Right forelimb (tissue), 1 donor: ENCODE measurements around the gene TBX15.
A peak's percentile ranks its signal among the peaks of the same experiment; 100 is the strongest.

Experiments
- DNase-seq: peaks from one replicate; pipeline ENCODE4 v3.0.0-alpha.2; 2018

TBX15 gene

DNA sequence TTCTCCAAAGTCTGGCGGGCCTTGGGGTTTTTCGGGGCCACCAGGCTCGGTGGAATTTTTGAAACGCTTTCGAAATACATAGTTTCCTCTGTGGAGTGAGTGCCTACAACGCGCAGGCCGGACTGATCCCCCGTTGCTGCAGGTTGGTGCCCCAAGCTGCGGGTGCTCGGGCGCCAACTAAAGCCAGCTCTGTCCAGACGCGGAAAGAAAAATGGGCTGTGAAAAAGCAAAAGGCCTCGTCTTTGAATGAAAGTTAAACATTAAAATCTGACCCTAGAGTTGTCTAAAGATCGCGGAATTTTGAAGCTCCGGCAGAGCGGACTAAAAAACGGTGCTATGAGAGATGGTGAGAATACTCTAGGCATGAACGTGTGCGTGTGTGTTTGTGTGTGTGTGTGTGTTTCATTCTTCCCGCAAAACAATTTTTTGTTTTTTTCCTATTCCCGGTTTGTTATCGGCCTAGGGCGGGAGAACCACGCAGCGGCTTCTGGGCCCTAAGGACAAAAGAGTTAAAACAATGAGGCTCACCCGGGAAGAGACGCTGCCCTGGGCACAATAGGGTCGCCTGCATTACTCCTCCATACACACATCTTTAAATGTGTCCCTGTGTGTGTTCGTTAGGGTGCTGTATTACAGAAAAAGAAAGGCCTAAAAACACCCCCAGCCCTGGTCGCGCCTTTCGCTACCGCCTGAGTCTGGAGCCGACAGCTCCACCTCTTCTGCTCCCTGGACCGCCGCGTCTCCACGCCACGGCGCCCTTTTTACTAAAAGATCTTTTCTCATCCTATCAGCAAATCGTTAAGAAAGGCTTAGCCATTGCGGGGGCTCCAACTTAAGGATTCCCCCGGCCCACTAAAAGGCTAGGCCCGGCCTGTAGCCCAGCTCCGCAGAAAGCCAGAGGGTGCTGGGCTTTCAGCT lies 3.2 kb downstream of the TBX15 start:
- peak; percentile 75 for DNase-seq

DNA sequence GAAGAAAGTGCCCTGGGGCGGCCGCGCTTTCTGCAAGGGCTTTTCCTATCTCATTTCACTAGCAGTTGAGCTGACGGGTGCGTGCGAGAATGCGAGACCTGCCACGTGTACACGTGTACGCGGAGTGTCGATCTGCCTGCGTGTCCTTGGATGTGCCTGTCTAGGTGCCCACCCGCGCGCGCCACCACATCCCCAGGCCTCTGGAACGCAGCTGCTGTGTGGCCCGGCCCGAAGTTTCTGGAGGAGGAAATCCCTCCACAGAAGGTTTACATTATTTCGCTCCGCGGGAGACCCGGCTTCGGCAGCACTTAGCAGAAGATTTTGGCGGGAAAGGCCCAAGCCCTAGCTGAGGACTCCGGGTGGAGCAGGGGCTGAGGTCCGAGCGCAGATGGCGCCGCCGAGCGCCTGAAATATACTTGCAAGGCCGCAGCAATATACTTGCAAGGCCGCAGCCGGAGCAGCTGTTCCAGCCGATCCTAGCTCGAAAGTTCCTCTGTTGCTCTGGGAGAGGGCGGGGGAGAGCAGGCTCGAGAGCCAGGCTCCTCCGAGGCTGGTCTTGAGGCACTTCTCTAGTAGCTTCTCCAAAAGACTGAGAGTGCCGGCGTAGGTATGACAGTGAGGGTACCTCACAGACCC lies 3.9 kb downstream of the TBX15 start:
- DNase-seq: peak; percentile 89

DNA sequence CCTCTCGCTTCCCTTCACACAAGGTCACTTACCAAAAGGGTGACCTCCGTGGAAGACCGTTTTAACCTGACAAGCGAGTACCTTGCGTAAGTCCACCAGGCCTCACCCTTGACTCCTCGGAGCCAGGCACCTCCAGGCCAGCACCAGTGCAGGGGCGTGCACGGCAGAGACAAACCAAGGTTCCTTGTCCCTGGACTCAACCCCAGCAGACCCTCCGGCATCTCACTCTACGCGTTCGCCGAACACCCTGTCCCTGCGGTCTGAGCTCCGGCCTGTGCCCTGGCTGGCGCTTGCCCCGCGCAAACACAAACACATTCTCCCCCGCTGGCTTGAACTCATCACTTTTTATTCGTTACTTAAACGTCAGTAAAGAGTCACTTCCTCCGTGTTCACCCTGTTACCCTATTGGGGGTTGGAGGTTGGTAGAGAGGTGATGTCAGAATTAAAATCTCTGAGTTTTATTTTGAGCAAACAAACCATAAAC lies 4.5 kb downstream of the TBX15 start:
- DNase-seq: no peak

DNA sequence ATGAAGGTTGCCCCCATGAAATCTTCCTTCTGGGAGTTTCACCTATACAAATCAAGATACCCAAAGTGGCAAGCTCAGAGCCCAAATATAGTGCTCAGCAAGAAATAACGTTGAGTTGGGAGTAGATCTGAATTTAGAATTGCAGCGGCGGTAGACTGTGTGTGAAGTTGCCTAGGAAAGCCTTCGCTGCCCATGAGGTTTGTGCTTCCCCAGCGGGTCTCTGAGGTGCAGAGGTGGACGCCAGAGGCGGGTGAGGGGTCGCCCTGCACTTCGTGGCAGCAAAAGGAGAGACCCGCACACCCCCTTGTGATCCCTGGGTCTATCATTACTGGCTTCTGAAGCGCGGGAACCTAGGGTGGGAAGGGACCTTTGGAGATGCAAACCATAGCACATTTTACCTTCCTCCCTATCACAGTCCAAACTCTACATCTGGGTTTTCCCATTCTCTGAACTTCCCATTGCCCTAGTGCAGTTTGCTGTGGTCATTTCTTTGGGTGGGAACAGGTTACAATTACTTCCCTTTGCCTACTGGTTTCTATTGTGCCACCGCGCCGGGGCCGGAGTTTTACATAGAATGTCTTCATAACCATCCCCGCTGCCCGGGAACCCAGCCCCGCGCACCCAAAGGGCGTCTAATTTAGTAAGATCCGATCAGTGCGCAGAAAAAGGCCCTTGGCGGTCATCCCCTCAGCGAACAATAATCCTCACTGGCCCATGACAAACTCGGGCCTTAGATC lies 5.2 kb downstream of the TBX15 start:
- no peak for DNase-seq

DNA sequence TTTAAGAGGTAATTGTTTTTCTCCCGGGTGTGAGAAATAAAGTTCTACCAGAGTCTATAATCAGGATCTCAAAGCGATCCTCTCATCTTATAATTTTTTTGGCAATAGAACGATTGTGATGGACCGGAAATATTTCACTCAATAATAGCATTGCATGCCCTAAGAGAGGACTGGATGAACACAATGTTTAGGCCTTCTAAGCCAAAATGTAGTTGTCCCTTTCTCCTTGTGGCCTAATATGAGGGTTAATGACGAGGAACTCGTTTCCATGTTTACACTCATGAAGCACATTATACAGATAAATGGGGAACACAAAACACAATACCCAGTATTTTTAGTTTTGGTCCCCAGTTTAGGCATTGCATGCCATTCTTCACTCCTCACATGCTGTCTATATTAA lies 5.9 kb downstream of the TBX15 start:
- no peak for DNase-seq

DNA sequence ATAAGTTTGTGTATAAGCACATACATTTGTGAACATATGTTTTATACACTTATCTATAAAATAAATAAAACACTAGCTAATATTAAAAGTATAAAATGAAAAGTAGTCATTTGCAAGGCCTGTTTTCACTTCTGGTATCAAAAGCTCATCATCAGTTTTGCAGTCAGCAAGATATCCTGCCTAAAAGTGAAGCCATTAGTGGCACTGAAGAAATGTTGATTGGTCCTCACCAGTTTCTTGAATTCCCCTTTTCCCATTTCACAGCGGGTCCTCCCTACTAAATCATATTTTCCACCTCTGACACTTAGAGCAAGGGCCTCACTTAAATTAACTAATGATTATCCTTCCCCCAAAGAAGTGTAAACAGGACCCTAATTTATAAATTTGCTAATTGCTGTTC lies 6.7 kb downstream of the TBX15 start:
- no peak for DNase-seq

DNA sequence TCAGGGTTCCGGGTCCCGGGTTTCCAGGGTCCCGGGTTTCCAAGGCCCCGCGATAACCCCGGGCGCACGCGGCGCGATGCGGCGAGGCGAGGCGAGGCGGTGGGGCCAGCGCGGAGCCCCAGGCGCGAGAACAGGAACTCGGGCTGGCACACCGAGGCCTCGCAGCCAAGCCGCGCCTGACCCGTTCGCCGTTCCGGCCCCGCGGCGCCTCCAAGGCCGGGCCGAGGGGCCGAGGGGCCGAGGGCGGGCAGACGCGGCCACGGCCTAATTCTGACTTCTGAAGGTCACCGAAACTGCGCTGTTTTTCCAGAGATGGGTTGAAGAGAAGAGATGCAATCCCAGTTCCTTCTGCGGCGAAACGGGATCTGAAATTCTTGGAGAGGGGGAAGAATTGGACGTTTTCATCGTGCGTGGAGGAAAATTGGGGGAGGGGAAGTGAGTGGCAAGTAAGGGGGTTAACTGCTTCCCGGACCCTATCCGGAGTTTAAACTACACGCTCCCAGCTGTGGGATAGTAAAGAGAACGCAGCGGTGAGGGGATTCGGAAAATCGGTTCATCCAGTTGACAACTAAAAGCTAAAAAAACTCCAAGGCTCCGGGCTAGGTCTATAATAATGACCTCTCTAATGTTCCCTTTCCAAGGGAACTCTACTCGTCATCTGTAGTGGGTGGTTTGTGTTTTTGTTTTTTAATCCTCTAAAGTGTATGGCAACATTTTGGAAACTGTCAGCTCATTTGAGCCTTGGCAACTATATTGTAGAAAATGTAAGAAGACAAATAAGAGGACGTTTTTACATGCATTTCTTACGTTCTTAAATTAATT lies 8.2 kb downstream of the TBX15 start:
- DNase-seq: no peak

DNA sequence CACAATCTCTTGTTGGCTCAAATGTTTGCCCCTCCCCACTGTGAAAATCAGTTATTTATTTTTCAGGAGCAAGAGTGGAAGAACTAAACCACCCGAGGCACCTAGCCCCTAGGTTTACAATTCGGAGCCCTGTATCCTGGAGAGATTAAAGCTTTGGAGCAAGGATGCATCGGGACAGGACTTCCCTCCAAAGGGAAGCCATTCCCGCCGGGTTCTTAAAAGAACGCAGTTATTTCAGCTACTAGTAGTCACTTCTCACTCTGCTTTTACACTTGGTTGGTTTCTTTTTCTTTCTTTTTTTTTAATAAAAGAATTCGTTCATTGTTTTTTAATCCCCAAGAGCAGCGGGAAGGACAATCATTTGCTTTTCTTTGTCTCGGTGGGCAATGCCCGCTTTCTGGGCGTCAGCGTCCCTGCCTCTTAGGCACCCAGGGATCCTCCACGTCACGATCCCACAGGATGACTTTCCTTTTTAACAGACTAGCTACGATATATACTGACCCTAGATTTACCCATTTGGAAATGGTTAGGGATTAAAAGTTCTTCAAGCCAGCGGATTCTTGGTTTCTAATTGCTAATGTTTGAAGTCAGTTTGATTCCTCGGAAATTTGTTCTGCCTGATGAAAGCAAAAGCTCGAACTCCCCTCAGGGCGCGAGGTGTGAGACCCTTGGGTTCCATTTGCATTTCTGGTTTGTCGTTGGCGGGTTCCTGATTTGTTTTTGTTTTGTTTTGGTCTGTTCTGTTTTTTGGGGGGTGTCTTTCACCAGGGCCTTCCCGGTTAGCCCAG lies 9.0 kb downstream of the TBX15 start:
- no peak for DNase-seq

DNA sequence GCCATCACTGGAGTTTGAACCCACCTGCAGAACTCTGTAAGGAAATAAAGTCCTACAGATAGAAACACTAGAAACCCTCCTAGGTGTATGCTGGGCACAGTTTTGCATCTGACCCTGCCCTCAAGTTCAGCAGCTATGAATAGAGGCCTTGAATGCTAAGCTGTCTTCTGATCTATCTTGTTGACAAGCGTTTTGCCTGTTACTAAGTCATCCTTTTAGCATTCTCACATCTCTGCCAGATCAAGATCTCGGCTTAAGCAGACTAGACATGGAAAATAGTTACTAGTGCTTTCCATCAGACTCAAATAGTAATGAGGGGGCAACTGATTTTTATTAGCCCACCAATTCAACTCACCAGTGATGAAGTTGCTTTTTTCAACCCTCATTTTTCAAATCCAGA lies 10.5 kb downstream of the TBX15 start:
- no peak for DNase-seq

DNA sequence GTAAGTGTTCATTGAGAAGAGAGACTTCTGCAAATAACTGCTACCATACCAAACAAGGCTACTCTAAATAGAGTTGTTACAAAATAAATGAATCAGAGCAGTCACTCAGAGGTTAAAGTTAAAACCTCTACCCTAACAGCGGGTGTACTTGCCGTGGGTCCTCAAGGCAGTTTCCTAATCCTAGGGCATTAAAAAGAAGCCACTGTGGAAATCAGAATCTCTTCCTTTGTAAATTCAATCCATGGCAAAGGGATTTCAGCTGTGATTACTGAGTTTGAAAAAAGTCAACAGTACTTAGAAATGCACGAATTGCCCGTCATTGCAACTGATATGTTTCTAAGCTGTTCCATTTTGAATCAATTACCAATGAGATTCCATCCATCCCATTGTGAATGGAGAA lies 13.5 kb downstream of the TBX15 start:
- no peak for DNase-seq

DNA sequence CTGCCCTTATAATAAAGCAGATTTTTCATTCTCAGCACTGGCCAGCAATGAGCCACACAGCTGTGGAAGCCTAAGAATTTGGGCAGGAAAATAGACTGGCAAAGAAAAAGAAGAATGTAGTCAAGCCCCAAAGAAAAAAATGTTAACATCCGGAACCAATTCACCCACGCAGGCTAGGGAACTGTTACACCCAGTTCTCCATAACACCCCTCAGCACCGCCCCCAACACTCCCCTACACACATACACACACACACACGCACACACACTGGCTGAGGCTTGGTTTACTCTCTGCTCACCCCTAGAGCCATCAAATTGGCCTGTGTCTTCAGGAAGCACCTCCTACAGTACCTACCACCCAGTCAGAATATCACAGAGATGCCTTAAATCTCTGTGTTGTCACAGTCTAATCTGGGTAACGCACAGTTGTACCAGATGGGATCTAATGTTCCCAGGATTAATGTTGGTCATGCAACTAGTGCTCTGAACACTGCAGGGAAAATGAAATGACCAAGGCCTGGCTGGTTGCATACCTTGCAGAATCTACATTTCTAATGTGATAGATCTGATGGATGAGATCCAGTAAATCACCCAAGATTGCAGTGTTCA lies 14.5 kb downstream of the TBX15 start:
- peak; percentile 69 for DNase-seq

DNA sequence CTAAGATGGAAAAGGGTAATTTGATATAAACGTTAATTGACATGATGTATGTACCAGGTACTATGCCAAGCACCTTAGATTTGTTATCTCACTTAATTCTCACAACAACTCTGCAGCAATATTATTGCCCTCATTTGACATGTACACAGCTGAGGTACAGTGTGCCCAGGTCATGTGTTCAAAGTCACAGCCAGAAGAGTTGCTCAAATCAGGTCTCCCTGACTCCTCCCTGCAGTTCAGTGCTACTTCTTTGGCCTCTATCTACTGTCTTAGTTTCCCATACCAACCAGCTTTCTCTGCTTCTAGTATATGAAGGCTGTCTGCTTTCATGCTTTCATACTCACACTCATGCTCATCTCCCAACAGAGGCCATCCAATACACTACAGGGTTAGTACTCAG lies 15.1 kb downstream of the TBX15 start:
- DNase-seq: no peak

DNA sequence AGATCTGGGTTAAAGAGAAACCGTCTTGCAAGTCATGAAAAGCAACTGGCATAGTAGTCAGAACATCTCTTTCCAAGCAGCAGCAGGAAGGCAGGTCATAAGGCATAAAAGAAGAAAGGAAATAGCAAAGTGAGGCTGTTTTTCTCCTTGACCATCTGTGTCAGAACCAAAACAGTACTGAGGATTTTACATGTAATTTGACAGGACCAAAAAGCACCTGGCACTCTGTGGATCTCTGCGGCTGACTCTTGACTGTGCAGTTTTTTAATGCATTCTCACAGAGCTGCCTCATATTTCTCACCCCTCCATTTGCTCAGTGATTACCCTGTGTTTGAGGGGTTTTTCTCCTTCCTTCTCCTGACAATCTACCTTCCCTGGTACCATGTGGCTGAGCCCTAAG lies 17.7 kb downstream of the TBX15 start:
- no peak for DNase-seq

DNA sequence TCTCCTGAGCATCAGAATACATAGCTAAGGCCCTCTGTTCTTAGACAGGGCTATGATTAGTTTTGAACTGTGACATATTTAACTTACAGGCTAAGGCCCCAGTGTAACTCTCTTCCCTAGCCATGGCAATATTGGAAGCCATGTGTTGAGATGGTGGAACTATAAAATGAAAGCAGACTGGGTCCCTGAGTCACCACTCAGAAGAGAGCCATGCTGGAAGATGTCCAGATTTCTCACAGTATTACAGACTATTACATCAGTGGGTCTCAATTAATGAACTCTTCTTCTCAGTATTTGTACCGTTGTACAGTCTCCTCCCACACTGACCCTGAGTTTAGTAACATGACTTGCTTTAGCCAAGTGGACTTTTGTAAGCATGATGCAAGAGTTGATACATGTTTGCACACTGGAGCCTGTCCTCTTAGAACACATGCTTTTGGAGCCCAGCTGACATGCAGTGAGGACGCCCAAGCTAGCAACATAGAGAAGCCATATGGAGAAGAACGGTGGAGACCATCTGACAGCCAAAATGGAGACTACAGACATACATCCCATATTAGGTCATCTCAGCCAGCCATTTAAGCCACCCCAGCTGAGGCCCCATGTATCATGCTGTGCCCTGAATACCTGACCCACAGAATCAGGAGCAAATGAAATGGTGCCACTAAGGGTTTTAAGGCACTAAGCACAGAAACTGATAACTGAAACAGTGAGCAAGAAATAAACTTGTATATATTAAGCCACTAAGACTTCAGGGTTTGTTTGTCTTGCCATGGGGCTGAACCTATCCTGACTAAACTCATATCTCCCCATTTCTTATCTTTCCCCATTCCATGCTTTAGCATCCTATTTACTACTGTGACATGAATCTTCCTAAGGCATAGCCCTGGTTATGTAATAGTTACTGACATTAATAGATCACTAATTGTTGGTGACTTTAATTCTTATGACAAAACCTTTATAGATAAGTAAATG lies 24.4 kb downstream of the TBX15 start:
- DNase-seq: no peak

DNA sequence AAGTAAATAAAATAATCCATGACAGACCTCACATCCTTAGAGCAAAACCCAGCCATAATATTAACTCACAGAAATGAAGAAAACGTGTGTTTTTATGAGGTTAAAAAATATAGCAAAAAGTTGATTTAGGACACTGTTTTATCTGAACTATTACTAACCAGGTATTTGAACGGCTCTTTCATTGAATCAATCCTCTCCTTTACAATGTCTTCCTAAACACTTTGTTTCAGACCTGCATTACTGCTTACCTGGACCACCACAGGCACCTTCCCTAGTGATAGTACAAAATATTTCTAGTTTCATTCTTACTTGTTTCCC lies 25.0 kb downstream of the TBX15 start:
- DNase-seq: no peak

DNA sequence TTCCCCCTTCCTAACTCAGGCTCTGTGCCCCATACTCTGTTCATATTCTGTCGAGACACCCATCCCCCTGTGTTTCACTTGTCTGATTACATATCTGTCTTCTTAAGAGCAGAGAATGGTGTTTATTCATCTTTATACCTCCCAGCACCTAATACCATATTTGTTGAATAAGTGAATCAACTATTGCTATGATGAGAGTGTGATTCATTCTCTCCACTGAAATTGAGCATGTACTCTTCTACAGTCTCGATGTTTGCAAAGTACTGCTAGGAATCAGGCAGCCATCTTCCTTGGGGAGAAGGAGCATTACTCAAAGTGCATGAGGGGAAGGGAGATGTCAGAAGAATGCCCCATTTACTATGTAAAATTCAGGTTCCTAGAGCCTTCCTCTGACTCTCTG lies 27.0 kb downstream of the TBX15 start:
- DNase-seq: no peak

DNA sequence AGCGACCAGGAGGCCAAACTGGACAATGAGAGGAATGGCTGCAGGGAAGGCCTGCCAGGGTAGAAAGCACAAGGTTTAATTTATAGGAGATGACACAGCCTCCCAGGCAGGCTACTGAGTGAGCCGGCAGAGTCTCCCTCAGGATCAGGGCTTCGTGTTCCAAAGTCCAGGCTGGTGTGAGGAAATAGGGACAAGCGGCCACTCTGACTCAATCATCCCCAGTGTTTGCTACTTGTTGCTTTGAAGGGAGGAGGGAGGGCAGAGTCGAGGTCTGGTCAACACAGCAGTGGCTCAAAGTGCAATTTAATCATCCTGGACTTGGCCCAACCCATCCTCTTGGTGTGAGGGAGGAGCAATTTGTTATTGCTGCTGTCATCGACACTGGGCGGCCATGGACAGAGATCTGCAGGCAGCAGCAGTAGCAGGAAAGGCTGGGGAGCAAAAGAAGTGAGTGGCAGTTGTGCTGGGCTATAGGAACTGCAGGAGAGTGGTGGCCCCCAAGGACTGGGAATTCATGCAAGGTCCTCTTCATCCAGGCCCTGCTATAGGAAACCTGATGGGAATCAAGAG lies 27.5 kb downstream of the TBX15 start:
- DNase-seq: no peak

DNA sequence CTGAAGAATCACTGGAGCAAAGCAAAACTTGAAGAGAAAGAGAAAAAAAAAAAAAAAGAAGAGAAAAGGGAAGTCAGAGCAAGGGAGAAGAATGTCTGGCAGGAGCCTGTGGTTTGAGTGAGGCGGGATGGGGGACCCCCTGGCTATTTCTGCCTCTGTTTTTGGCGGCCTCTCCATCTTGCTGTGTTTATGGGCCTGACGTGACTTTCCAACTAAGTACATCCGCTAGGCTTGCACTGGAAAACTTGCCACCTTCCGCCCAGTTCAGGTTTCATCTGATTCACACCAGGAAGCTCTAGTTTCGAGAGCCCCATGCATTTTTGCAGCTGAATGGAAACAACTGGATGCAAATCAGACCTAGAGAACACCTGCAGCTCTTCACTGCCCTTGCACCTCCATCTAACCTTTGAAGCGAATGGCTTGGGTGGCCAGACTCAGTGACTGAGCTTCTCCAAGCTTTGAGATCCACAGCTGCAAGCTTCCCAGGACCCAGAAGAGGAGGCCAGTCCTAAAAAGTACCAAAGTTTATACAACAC lies 28.0 kb downstream of the TBX15 start:
- no peak for DNase-seq

DNA sequence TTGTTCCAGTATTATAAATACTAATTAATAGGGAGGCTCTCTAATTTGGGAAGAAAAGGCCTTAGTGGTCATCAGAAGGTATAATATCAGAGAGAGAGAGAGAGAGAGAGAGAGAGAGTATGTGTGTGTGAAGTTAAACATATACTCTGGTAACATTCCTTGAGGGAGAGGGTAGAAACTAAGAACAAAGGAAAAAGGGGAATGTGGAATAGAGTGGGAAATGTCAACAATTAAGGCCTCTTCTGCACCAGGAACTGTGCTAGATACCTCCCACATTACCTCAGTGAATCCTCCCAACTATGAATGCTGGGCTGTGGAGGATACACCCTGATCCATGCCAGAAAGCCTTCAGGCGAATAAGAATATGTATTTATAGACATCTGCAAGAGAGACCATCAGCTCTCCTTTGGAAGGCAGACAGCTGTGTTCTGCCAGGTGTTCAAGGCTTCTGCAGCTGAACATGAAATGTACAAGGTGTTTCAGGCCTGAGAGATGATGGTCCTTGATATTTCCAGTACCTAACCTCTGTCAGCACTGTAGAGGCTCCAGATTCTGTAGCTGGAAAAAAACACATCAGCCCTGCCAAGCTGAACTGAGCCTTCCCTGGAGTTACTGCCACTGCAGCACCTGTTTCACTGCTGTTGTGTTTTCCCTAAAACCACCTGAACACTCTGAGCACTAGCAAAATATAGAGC lies 29.1 kb downstream of the TBX15 start:
- DNase-seq: no peak
